NCI-H2227 treated with DMSO at 0.1 percent for 48 hours (cell line): ENCODE results near the gene FIBCD1.
"Not testable (repeated sequence)": the region's sequence is repeated elsewhere in the genome, so short reads cannot be mapped to it uniquely, and the experiment has no call there.

ENCODE experiments used
- DNase-seq: peaks from one replicate; lab custom pipeline; 2025; lab: John Stamatoyannopoulos, UW

FIBCD1 gene

DNA sequence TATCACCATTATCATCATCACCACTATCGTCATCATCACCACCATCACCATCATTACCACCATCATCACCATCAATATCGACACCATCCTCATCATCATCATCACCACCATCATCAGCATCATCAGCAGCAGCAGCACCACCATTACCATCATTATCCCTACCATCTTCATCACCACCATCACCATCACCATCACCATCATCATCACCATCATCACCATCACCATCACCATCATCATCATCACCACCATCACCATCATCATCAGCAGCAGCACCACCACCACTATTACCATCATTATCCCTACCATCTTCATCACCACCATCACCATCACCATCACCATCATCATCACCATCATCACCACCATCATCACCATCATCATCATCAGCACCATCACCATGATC, 15.9 kb upstream of the FIBCD1 start:
- not testable (repeated sequence) for DNase-seq

DNA sequence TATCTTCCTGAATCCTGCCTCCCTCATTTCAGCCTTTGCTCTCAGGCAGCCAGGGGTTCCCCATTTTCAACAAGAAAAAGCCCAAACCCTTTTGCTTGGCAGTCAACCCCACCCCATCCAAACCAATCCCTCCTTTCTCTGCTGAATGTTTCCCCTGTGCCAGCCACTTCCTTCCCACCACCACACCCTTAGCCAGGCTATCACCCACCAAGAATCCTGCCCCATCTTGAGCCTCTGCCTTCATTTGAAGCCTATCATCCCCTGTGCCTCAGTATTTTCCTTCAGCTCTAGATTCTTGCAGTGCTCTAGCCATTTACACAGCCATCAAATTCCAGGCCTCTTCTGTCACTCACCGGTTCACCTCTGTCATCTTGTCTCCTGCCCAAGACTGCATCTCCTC, 15.3 kb upstream of the FIBCD1 start:
- DNase-seq = no peak

DNA sequence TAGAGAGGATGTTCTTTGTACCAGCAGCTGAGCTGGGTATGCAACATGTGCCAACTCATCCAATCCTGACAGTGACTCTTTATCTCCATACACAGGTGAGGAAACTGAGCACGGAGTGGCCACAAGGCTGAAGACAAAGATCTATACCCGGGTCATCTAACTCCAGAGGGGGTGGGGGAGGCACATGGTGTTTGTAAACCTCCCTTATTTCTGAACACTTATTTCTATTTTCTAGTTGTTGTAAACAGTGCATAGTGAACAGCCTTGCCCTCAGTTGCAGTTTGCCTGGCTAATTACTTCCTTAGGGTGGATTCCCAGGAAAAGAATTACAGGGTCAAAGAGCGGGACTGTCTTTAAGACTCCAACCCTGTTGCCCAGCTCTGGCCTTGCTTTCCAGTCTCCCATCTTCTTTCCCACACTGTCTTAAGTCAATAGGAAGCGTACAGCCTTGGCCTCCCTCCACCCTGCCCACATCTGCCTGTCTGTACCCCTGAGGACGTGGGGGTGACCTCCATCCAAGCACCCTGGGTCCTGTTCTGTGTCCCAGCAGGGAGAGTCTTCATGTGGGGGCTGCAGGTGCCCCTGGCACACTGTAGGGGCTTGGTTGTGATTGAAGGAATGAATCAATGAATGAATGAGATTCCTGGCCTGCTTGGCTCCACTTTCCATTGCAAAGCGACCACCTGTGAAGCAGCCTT, 13.2 kb upstream of the FIBCD1 start:
- no peak for DNase-seq

DNA sequence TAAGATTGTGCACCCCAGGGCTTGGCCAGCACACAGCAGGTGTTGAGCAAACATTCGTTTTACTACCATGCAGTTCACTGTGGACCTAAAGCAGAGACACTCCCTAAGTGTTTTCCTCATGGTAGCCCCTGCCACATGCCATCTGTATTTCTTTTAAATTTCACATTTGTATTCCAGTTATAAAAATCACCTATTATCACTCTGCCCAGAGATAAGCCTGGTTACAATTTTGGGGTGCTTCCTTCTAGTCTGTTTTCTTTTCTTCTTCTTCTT, 10.9 kb upstream of the FIBCD1 start:
- no peak for DNase-seq

DNA sequence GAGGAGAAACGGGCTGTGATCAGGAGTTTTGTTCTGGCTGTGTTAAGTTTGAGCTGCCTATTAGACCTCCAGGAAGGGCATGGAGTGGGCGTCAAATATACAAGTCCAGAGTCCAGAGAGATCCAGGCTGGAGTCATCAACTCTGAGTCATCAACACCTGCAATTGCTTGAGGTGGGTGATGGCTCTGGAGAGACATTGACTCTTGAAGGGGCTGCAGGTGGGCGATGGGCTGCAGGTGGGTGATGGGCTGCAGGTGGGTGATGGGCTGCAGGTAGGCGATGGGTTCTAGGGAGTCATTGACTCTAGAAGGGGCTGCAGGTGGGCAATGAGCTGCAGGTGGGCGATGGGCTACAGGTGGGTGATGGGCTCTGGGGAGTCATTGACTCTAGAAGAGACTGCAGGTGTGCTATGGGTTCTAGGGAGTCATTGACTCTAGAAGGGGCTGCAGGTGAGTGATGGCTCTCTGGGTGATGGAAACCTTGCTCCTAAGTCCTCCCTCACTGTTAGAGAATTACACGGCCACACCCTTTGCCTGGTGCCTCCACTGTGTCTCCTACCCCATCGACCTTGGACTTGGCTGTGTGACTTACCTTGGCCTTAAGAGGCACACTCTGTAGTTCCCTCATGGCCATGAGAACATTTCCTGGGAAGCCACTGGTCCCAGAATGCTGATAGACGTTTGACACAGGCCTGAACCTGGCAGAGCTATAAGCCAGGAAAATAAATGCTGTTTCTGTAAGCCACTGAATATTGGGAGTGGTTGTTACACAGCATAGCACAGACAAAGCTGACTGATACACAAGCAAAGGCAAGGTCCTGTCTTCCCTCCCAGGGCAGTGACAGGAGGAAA, 10.4 kb upstream of the FIBCD1 start:
- DNase-seq = no peak

DNA sequence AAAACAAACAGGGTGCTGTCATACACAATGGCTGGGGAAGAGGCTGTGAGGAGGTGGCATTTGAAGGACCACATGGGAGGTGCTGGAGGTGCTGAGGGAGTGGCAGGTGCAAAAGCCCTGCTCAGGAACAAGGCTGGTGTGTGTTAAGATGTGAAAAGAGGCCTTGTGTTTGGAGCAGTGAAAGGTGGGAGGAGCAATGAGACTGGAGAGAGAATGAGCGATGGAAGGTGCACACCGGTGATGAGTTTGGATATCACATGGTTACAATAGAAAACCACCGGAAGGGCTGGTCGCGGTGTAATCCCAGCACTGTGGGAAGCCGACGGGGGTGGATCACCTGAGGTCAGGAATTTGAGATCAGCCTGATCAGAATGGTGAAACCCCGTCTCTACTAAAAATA, 9.2 kb upstream of the FIBCD1 start:
- no peak for DNase-seq

DNA sequence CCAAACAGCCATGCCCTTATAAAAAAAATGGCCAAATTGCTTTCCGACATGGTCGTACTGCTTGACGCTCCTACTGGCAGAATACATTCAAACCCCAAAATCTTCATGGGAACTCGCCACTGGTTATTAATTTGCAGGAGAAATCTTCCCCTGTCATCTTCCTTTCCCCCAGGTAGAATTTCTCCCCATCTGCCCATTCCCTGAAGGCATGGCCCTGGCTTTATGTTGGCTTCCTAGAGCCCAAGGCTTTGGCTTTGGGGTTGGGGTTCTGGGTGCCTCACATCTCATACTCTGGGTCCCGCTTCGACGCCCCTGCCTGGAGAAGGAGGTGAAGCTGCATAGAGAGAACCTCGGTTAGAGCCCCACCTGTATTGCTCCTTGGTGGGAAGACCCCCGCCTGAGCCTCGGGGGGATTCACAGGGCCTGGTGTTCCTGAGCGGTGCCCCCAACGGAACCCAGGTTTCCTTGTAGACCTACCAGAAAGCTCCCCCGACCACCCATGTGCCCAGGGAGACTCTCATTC, 8.6 kb upstream of the FIBCD1 start:
- no peak for DNase-seq

DNA sequence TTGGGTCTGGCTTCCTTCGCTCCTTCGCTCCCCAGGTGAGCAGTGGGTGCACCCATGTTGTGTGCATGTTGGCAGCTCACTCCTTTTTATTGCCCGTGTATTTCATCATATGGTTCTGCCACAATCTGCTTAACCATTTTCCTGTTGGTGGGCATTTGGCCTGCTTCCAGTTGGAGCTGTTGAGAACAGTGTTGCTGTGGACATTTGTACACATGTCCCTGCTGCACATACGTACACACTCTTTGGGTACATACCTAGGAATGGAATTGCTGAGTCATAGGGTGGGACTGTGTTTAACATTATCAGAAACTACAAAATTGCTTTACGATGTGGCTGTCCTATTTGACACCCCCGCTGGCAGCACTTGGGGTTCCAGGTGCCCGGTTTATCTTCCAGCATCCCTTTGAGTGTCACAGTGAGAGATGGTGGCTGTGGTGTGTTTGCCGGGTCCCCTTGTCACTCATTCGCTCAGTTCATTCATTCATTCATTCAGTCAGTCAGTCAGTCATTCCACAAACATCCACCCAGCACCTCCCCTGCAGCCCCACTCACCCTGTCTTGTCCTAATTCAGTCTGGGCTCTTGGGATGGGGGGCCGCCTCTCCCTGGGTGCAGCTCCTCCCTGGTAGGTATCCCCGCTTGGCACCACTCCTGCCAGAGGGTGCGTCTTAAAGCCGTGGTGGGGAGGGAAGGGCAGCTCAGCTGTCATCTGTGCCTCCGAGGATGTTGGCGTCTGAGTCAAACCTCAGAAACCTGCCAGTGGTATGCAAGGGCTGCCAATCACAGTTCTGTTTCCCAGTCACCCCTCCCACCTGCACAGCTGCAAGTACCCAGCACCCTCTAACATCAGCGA, 7.9 kb upstream of the FIBCD1 start:
- DNase-seq = no peak

DNA sequence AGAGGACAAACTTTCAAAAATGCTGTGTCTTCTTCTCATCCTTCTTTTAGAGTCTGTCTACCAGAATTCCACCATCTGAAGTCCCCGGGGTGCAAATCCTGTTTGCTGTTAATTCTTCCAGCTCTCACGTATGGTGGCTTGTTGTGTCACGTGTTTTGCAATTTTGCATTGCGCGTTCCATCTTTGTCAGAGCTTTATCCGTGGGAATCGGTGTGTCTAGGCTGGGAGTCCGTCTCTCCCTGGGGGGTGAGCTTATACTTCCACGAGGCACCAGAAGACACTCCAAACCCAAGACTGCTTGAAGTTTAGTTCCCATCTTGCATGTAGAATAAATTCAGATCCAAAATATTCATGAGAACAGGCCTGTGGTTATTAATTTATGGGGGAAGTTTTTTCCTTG, 6.1 kb upstream of the FIBCD1 start:
- no peak for DNase-seq

DNA sequence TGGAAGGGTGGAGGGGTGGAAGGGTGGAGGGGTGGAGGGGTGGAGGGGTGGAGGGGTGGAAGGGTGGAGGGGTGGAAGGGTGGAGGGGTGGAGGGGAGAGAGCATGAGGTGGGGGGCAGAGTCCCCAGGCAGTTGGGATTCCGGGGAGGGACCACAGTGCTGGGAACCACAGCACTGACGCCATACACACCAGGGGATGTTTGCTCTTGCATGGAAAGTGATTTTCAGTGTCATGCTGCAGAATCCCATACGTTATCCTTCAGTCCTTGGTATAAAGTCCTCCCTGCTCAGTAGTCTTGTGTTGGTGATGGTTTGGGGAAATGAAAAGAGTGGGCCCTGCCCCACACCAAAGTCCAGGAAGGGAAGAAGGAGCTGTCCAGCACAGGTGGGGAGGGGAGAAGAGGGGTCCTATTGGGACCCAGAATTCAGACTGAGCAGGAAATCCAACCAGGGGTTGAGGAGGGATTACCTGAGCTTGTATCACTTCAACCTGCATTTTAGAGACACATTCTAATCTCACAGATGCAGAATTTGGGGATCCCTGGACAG, 5.5 kb upstream of the FIBCD1 start:
- DNase-seq = no peak

DNA sequence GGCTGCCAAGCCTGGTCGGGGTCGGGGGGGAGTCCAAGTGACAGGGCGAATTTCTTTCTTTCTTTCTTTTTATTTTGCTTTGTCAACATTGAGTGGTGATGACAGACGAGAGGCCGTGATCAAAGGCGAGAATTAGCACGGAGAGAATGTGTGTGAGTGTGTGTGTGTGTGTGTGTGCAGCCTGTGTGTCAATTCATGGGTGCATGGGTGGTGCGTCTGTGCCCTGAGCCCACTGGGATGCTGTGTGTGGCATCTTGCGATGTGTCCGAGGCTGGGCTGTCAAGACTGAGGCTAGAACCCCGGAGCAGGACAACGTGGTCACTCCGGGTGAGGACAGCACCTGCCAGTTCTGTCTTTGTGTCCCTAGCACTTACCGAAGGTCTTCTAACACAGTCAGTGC, 4.7 kb upstream of the FIBCD1 start:
- no peak for DNase-seq

DNA sequence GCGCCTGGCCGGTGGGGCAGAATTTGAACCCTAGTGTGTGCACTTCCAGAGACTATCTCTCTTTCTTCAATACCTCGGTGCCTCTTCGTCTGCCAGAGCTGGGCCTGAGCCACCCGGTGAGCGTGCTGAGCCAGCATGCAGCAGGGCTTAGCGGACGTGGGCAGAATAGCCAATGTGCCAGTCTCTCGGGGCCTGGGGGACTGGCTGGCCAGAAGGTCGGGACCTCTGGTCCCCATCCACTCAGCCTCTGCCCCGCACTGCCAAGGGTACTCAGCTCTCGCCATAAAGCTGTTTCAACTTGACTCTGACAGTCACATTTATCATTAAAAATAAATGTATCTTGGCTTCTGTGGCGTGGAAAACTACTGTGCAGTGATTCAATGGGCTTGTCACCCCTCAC, 4.2 kb upstream of the FIBCD1 start:
- no peak for DNase-seq

DNA sequence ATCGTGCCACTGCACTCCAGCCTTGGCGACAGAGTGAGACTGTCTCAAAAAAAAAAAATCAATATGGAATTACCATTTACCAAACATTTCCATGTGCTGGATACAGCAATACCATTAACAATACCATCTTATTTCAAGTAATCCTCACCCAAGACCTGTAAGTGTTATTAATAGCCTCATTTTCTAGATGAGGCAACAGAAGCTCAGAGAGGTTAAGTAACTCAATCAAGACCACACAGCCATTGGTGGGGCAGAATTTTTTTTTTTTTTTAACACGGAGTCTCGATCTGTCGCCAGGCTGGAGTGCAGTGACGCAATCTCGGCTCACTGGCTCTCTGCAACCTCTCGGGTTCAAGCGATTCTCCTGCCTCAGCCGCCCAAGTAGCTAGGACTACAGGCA, 3.6 kb upstream of the FIBCD1 start:
- DNase-seq = no peak

DNA sequence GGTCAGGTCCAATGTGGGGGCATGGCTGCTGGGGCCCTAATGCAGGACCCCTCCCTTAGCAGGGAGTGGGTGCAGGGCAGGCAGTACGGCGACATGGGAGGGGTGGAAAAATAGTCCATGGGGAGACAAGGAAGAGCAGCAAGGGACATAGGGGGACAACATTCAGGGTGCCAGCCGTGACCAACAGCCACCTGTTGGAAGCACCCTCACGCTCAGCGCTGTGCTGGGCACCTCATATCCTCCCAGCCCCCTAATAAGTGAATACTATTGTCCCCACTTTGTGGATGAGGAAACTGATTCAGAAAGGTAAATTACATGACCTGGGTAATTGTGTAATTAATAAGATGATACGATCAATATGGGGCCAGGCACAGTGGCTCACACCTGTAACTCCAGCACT, 3.0 kb upstream of the FIBCD1 start:
- no peak for DNase-seq

DNA sequence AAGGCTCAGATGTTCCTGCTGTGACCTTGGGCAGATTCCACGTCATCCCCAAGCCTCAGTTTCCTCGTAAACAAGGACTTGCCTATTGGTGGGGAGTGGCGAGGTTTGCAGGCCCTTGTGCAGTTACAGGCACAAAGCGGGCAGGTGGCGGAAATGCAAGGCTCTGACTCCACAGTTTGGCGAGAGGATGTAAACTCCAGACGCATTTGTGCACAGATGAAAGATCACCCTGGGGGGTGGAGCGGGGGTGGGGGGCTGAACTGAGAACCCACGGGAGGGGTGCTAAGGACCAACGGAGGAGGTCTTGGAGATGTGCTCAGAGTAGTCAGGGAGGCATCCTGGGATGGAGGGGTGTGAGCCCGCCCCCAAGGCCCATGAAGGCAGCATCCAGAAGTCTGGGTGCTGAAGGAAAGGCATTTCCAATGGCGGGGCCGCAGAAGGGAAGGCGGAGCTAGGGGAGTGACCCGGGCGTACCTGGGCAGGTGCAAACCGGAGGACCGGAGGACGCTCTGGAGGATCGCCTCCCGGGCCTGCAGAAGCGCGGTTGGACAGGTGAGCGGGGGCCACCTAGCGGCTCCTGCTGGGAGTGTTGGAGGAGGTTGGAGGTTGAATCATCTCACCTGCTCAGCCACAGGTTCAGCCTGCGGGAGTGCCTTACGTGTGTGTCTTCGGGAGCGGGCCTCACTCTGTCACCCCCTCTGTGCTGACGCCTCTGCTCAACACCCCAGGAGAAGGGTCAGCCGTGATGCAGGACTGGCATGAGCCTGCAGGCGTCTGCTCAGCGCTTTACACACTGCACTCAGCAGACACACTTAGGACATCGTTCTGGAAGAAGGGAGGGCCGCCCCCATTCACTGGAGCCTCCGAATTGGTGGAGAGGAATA, 1.9 kb upstream of the FIBCD1 start:
- peak; percentile 22 for DNase-seq

DNA sequence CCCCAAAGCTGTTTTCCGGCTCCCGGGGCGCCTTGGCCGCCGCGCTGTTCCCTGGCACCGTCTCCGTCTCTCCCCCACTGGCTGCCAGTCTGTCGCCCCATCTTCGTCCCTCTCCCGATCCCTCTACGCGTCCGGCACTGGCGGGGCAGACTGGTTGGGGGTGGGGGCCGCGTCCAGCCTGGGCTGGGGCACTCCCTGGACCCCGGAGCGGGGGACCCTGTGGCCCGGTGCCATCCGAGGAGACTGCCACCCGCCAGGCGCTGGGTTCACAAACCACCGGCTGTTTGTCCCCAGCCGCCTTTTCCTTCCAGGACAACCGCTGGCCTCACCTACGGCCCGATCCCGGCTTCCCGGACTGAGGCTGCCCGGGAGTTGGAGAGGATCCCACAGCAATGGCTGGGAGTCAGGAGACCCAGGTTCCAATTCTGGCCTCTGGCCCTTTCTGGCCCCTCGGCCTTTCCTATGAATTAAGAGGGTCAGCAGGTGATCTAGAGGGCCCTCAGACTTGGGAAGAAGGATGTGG, 1.0 kb upstream of the FIBCD1 start:
- no peak for DNase-seq

DNA sequence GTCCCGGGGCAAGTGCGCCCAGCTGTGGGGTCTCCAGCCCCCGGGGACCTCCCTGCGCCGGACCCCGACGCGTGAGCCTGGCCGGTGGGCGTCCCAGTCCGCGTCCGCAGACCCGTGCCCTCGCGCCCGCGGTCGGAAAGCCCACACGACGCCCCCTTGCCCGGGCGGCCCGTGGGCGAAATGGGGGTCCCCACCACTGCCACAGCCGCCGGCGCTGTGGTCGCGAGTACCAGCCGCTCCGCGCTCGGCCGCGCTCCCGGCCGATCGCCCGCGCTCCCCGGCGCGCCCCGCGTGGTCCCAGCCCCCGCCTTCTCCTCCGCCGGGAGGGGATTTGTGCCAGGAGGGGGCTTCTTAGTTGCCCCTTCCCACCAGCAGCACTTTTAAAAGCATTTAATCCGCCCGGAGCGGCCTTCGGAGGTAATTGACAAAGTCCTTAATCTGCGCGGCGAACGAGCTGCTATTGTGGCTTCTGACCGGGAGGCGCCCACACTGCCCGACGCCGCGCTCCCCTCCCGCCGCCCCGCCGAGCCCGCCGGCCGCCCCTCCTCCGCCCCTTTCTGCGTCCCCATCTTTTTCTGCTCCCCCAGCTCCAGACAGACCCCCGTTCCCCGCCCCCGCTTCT, 469 bp upstream of the FIBCD1 start:
- DNase-seq = no peak

DNA sequence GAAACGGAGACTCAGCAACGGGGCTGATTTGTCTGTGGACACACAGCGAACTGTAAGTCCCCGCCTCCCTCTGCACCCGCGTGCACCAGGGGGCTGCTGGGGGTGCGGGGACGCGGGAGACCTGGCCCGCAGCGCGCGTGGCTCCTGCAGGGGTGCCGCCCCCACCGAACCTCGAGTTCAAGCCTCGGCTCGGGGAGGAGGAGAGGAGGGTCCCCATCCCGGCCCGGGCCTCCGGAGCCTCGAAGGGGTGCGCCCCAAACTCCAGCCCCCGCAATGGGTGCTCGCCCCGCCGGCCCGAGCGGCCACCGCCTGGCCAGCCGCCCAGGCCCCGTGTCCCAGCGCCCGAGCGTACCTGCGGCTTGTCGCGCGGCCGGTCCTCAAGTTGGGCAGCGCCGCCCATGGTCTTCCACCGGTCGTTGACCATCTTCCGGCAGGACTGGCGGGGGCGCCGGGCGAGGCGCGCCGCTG, 829 bp downstream of the FIBCD1 start:
- no peak for DNase-seq

DNA sequence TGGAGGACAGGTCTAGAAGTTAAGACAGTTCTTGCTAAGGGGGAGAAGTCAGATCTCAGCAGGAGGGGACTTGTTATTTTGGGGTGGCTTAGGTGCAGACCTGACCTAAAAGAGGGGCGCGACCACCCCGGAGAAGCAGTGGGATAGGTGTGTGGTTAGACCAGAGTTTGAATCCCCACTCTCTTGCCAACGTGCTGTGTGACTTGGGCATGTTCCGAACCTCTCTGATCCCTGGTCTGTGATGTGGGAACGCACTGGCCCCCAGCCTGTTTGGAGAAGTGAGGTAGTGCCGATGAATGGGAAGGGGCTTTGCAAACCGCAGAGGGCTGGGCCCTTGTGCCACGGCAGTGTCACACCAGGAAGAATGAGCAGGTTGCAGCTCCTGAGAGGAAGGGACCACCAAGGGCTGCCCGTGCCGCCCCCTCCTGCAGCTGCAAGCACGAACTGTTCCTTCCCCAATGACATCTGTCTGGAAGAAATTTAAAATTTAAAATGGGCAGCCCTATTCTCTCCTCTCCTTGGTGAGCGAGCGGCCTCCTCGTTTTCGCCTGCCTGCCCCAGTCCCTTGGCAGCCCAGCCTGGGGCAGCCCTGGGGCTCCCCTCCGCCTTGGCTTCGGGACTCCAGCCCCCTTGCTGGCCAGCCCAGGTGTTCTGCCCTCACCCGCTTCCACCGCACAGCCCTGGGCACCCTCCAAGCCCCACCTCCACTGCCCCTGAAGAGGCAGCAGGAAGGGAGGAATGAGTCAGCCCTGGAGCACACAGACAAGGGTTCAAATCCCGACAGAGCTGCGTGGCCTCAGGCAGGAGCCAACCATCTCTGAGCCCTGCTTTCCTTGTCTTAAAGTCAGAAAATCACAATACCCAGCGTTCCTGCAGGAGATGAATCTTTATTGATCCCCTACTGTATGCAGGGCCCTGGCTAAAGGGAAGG, 1.6 kb downstream of the FIBCD1 start:
- DNase-seq = no peak
